ENCODE data around the gene HDAC10.

Gene HDAC10

GRCh38 chr22:50222508-50222907, 28.6 kb downstream of the HDAC10 start:
- DNase-seq = no peak
- in situ Hi-C loops (cut with MboI; ENCODE audit: low pct_unique_long_range_greater_than_20kb, low sequenced_read_pairs) = no loop called here

- in situ Hi-C loops (cut with MboI; ENCODE audit: low pct_unique_long_range_greater_than_20kb, low sequenced_read_pairs) = no loop called here
- no peak for DNase-seq
These were observed 29.4 kb downstream of the HDAC10 start for GRCh38 chr22:50221410-50222300.

GRCh38 chr22:50220603-50221409, 30.3 kb downstream of the HDAC10 start:
- in situ Hi-C loops (cut with MboI; ENCODE audit: low pct_unique_long_range_greater_than_20kb, low sequenced_read_pairs) = no loop called here
- no peak for DNase-seq

- DNase-seq = no peak
- in situ Hi-C loops (cut with MboI; ENCODE audit: low pct_unique_long_range_greater_than_20kb, low sequenced_read_pairs) = no loop called here
These were observed 31.1 kb downstream of the HDAC10 start for GRCh38 chr22:50219800-50220602.

GRCh38 chr22:50218996-50219727, 31.9 kb downstream of the HDAC10 start:
- DNase-seq = peak; percentile 49
- in situ Hi-C loops (cut with MboI; ENCODE audit: low pct_unique_long_range_greater_than_20kb, low sequenced_read_pairs) = no loop called here

GRCh38 chr22:50218153-50218995, 32.7 kb downstream of the HDAC10 start:
- in situ Hi-C loops (cut with MboI; ENCODE audit: low pct_unique_long_range_greater_than_20kb, low sequenced_read_pairs) = no loop called here
- DNase-seq = no peak

- no peak for DNase-seq
These were observed 33.4 kb downstream of the HDAC10 start for GRCh38 chr22:50217543-50218152.

GRCh38 chr22:50216684-50217520, 34.2 kb downstream of the HDAC10 start:
- DNase-seq = no peak
- in situ Hi-C loops (cut with MboI; ENCODE audit: low pct_unique_long_range_greater_than_20kb, low sequenced_read_pairs) = no loop called here

More at GRCh38 chr22:50217543-50218152, 33.4 kb downstream of the HDAC10 start:
- in situ Hi-C loops (cut with MboI; ENCODE audit: low pct_unique_long_range_greater_than_20kb, low sequenced_read_pairs) = no loop called here

- no peak for DNase-seq
- in situ Hi-C loops (cut with MboI; ENCODE audit: low pct_unique_long_range_greater_than_20kb, low sequenced_read_pairs) = no loop called here
These were observed 34.9 kb downstream of the HDAC10 start for GRCh38 chr22:50216055-50216683.

- in situ Hi-C loops (cut with MboI; ENCODE audit: low pct_unique_long_range_greater_than_20kb, low sequenced_read_pairs) = no loop called here
These were observed 35.6 kb downstream of the HDAC10 start for GRCh38 chr22:50215297-50216054.

GRCh38 chr22:50213263-50213662, 37.8 kb downstream of the HDAC10 start:
- in situ Hi-C loops (cut with MboI; ENCODE audit: low pct_unique_long_range_greater_than_20kb, low sequenced_read_pairs) = no loop called here
- DNase-seq = no peak

More at GRCh38 chr22:50215297-50216054, 35.6 kb downstream of the HDAC10 start:
- DNase-seq = no peak

- in situ Hi-C loops (cut with MboI; ENCODE audit: low pct_unique_long_range_greater_than_20kb, low sequenced_read_pairs) = no loop called here
These were observed 39.9 kb downstream of the HDAC10 start for GRCh38 chr22:50211147-50211546.

GRCh38 chr22:50210378-50211139, 40.5 kb downstream of the HDAC10 start:
- no peak for DNase-seq
- in situ Hi-C loops (cut with MboI; ENCODE audit: low pct_unique_long_range_greater_than_20kb, low sequenced_read_pairs) = no loop called here

More at GRCh38 chr22:50211147-50211546, 39.9 kb downstream of the HDAC10 start:
- no peak for DNase-seq

GRCh38 chr22:50209893-50210292, 41.2 kb downstream of the HDAC10 start:
- in situ Hi-C loops (cut with MboI; ENCODE audit: low pct_unique_long_range_greater_than_20kb, low sequenced_read_pairs) = loop anchor here (10.0 kb wide), 2 partner anchors 55 to 275 kb away; no protein-coding TSS in a partner anchor
- DNase-seq = peak; percentile 69

All from KBM-7 (cell line).